Measurements from ENCODE around the gene LANCL2.

LANCL2 gene

GRCh38 chr7:55437375-55437774, 72.2 kb downstream of the LANCL2 start:
- no peak for DNase-seq (ENCODE audit: low read depth in 2 of 2)

DNA sequence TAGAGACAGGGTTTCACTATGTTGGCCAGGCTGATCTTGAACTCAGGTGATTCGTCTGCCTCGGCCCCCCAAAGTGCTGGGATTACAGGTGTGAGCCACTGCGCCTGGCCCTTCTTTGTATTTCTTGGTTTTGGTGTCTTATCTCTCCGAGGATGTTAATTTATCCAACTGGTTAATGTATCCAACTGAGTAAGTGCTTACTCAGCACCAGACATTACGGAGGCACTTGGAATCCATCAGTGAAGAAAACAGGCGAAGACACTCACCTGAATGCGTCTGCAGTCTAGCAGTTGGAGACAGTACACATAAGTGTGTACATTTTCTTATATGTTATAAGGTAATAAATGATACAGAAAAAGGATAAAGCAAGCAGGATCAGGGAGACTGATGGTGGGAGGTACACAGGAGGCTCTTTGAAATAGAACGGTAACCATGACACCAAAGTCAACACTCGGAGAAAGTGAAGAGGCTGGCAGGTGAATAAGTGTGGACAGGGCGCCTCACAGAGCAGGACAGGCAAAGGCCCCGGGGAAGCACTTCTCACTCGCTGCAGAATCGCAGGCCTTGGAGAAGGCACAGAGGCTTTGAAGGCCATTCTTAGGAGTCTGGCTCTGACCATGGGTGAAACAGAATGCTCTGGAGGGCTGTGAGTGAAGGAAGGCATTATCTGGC, 73.1 kb downstream of the LANCL2 start:
- no peak for DNase-seq (ENCODE audit: low read depth in 2 of 2)

GRCh38 chr7:55438757-55439525, 73.8 kb downstream of the LANCL2 start:
- DNase-seq (ENCODE audit: low read depth in 2 of 2), result no peak

GRCh38 chr7:55439627-55440026, 74.5 kb downstream of the LANCL2 start:
- no peak for DNase-seq (ENCODE audit: low read depth in 2 of 2)

- DNase-seq (ENCODE audit: low read depth in 2 of 2), result no peak
These were observed 75.0 kb downstream of the LANCL2 start for GRCh38 chr7:55440040-55440690.

DNA sequence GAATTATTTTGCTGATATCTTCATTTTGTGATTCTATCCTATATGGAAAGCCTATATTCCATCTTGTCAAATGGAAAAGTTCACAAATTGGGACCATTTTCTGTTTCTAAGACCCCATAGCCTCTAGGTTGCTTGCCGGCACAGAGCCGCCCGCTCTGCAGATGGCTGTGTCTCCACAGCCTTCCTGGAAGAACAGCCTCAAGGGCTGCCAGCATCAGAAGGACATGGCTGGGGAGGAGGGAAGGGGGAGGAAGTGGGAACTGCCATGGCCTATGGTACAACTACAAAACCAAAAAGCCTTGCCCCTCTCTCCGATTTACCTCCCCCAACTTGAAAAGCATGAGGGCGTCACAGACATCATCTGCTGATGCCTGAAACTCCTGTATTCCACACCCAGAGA, 75.9 kb downstream of the LANCL2 start:
- DNase-seq (ENCODE audit: low read depth in 2 of 2), result no peak

GRCh38 chr7:55441774-55442522, 76.8 kb downstream of the LANCL2 start:
- no peak for DNase-seq (ENCODE audit: low read depth in 2 of 2)

- no peak for DNase-seq (ENCODE audit: low read depth in 2 of 2)
These were observed 79.6 kb downstream of the LANCL2 start for GRCh38 chr7:55444786-55445185.

GRCh38 chr7:55448526-55448925, 83.4 kb downstream of the LANCL2 start:
- no peak for DNase-seq (ENCODE audit: low read depth in 2 of 2)

DNA sequence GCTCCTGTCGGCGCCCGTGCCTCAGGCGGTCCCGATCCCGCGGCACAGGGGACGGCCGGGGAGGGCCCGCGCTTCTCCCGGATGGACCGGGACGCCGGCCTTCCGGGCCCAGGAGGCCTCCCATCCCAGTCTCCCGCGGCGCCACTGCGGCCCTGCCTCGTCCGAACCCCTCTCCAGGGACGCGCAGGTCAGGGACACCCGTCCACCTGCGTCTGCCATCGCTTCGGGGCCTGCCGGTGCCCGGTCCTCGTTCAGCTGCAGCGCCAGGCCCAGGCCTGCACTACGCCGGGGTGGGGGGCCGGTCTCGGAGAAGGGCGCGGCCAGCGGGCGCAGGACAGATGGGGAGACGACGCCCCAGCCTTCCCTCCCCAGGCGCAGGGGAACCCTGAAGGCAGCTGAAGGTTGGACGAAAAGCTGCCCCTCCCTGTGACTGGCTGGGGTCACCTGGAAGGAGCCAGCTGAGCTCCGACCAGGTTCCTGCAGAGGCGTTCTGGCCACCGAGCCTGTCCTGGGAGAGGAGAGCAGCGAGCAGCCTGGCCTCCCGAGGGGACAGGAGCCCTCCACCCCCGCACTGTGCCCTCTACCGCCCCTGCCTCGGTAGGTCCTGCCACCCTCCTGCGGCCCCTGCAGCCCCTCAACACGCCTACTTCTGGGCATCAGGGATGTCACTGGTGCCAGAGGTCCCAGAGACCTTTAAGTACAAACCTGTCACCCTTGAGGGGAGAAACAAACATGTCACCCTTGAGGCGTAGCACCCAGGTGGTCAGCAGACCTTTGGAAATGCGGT, 84.3 kb downstream of the LANCL2 start:
- no peak for DNase-seq (ENCODE audit: low read depth in 2 of 2)

- no peak for DNase-seq (ENCODE audit: low read depth in 2 of 2)
These were observed 84.9 kb downstream of the LANCL2 start for GRCh38 chr7:55449992-55450535.

DNA sequence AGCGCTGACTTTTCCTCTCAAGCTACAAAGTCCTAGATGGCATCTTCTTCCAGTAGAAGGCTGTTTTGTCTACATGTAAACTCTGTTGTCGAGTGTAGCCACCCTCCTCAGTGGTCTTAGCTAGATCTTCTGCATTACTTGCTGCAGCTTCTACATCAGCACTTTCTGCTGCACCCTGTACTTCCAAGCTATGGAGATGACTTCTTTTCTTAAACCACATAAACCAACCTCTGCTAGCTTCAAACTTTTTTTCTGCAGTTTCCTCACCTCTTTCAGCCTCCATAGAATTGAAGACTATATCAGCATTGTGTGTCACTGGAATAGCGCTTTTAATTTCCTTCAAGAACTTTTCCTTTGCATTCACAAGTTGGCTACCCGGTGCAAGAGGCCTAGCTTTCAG, 87.8 kb downstream of the LANCL2 start:
- no peak for DNase-seq (ENCODE audit: low read depth in 2 of 2)

DNA sequence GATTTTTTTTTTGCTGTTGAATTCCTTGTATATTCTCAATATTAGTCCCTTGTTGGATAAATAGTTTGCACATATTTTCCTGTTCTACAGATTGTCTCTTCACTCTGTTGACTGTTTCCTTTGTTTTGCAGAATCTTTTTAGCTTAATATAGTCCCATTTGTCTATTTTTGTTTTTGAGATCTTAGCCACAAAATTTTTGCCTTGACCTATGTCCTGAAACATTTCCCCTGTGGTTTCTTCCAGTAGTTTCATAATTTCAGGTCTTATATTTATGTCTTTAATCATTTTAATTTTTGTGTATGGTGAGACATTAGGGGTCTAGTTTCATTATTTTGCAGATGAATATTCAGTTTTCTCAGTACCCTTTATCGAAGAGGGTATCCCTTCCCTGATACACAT, 92.7 kb downstream of the LANCL2 start:
- no peak for DNase-seq (ENCODE audit: low read depth in 2 of 2)

DNA sequence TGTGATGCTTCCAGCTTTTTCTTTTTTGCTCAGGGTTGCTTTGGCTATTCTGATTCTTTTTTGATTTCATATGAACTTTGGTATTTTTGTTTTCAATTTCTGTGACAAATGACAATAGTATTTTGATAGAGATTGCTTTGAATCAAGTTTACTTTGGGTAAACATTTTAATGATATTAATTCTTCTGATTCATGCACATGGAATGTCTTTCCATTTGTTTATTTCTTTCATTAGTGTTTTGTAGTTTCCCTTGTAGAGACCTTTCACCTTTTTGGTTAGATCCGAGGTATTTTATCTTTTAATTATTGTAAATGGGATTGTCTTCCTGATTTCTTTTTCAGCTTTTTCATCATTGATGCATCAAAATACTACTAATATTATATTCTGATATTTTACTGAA, 93.2 kb downstream of the LANCL2 start:
- no peak for DNase-seq (ENCODE audit: low read depth in 2 of 2)

- DNase-seq (ENCODE audit: low read depth in 2 of 2), result no peak
These were observed 98.6 kb downstream of the LANCL2 start for GRCh38 chr7:55463686-55464262.

- no peak for DNase-seq (ENCODE audit: low read depth in 2 of 2)
These were observed 99.3 kb downstream of the LANCL2 start for GRCh38 chr7:55464422-55464821.

GRCh38 chr7:55465691-55466090, 100.6 kb downstream of the LANCL2 start:
- no peak for DNase-seq (ENCODE audit: low read depth in 2 of 2)

GRCh38 chr7:55467047-55467593, 102.0 kb downstream of the LANCL2 start:
- DNase-seq (ENCODE audit: low read depth in 2 of 2), result no peak

DNA sequence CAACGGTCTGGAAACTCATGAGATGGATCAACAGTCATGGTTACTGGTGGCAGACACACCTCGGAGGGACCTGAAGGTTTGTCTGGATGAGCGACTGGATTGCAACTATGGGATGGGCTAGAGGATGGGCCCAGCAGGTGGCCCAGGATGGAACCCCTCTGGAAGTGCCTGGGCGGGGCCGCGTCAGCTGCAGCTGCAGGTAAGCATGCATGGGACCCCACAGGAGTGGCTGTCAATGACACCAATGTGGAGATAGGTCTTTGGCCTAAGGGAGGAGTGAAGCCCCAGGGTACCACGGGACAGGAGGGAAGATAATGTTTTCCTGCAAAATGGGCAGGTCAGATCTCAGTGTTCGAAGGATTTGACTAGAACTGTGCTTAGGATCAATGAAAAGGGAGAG, 103.4 kb downstream of the LANCL2 start:
- no peak for DNase-seq (ENCODE audit: low read depth in 2 of 2)

- DNase-seq (ENCODE audit: low read depth in 2 of 2), result no peak
These were observed 104.1 kb downstream of the LANCL2 start for GRCh38 chr7:55469271-55469681.
